ENCODE data around the gene ZNF791. TPM values are rescaled to one million over a fixed set of nuclear protein-coding genes. Genes with fewer than 3 reads are reported as not detected.

Gene ZNF791
- total RNA-seq, 1 donor from 2014 or later: 6.9 TPM

DNA sequence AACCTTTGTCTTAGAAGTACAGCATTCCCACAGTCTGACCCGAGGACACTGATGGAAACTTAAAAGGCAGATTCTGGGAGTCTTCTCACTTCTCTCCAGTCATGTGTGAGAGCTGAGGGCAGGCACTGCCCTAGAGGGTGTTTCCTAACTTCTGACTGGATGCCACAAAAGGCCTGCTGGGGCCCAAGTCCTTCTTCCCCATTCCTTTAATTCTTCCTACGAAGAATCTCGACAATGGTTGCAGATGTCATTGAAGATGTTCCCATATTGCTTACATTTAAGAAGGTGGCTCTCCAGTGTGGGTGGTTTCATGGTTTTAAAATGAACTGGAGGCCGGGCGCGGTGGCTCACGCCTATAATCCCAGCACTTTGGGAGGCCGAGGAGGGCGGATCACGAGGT is 32.1 kb upstream of the ZNF791 start:
- Histone ChIP-seq H3K4me3 (no peak overlapping the region), H3K27me3 (no peaks in the 10 kb centered on the region), H3K9me3 (peaks cover 15 to 36% of the 10 kb centered on the region in 2 donors), H3K36me3 (peaks cover 32 to 62% of the 10 kb centered on the region in 2 donors), H3K27ac (no peak overlapping the region), H3K4me1 (no peaks in the 10 kb centered on the region)
- TF ChIP-seq, protein P1, sequence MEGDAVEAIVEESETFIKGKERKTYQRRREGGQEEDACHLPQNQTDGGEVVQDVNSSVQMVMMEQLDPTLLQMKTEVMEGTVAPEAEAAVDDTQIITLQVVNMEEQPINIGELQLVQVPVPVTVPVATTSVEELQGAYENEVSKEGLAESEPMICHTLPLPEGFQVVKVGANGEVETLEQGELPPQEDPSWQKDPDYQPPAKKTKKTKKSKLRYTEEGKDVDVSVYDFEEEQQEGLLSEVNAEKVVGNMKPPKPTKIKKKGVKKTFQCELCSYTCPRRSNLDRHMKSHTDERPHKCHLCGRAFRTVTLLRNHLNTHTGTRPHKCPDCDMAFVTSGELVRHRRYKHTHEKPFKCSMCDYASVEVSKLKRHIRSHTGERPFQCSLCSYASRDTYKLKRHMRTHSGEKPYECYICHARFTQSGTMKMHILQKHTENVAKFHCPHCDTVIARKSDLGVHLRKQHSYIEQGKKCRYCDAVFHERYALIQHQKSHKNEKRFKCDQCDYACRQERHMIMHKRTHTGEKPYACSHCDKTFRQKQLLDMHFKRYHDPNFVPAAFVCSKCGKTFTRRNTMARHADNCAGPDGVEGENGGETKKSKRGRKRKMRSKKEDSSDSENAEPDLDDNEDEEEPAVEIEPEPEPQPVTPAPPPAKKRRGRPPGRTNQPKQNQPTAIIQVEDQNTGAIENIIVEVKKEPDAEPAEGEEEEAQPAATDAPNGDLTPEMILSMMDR (IDR thresholded peaks at IDR 0.05): no peak
- intact Hi-C loops (cut with DNase I): no loop called here
- DNase-seq (ENCODE audit: low spot score in 2 of 2): peak in 1 of 2 donors; percentile 16

DNA sequence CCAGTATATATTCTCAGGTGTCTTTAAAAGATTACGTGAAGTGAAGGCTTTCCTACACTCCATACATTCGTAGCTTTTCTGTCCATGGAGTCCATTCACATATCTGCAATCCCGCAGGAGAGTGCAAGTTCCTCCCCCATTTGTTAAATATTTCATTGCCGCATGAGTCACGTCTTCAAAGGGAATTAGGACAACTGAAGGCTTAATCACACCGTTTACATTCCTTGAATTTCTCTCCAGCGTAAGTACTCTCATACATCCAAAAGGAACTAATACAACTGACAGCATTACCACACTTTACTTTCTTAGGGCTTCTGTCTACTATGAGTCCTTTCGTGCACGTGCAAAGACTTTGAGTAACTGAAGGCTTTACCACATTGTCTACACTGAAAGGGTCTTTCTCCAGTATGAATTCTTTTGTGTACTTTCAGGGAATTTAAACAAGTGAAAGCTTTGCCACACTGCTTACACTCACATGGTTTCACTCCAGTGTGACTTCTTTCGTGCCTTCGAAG is 30.5 kb upstream of the ZNF791 start:
- DNase-seq (ENCODE audit: low spot score in 2 of 2): no peak
- TF ChIP-seq, protein P1 (IDR thresholded peaks at IDR 0.05): no peak
- no peak overlapping the region for H3K27ac ChIP-seq
- intact Hi-C loops (cut with DNase I): no loop called here
- H3K27me3 ChIP-seq: no peaks in the 10 kb centered on the region
- peaks cover 15 to 51% of the 10 kb centered on the region in 2 donors for H3K9me3 ChIP-seq
- H3K4me3 ChIP-seq: no peak overlapping the region
- peaks cover 30 to 65% of the 10 kb centered on the region in 2 donors for H3K36me3 ChIP-seq
- H3K4me1 ChIP-seq: no peaks in the 10 kb centered on the region

DNA sequence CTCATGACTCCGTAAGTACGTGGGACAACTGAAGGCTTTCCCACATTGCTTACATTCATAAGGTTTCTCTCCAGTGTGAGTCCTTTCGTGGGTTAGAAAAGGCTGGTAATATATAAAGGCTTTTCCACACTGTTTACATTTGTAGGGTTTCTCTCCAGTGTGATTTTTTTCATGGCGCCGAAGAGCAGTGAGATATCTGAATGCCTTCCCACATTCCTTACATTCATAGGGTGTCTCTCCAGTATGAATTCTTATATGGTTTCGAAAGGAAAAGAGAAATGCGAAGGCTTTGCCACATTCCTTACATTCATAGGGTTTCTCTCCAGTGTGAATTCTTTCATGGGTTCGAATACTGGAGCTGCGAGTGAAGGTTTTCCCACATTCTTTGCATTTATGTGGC is 29.6 kb upstream of the ZNF791 start:
- DNase-seq (ENCODE audit: low spot score in 2 of 2): peak in 1 of 2 donors; percentile 0
- H3K4me3 ChIP-seq: peak overlapping the region in 1 of 2 donors; percentile 9
- TF ChIP-seq, protein P1 (IDR thresholded peaks at IDR 0.05): no peak
- H3K9me3 ChIP-seq: peaks cover 15 to 51% of the 10 kb centered on the region in 2 donors
- H3K4me1 ChIP-seq: no peaks in the 10 kb centered on the region
- peaks cover 37 to 65% of the 10 kb centered on the region in 2 donors for H3K36me3 ChIP-seq
- H3K27me3 ChIP-seq: no peaks in the 10 kb centered on the region
- intact Hi-C loops (cut with DNase I): no loop called here
- H3K27ac ChIP-seq: no peak overlapping the region

DNA sequence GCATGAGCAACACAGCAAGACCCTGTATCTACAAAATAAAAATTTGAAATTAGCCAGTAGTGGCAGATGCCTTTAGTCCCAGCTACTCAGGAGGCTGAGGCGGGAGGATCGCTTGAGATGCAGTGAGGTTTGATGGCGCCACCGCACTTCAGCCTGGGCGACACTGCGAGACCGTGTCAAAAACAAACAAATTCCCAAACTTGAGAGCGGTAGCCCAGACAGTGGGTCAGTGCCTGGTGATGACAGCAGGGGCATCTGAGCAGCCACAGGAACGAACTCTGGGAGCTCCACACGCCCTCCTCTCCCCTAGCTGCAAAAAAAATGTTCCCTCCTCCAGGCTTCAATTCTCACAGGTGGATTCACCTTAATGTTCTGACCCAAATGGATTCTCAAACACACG is 14.2 kb upstream of the ZNF791 start:
- no peaks in the 10 kb centered on the region for H3K9me3 ChIP-seq
- peaks cover 5 to 28% of the 10 kb centered on the region in 2 donors for H3K36me3 ChIP-seq
- intact Hi-C loops (cut with DNase I): no loop called here
- no peak overlapping the region for H3K27ac ChIP-seq
- no peak overlapping the region for H3K4me3 ChIP-seq
- TF ChIP-seq, protein P1 (IDR thresholded peaks at IDR 0.05): no peak
- no peaks in the 10 kb centered on the region for H3K4me1 ChIP-seq
- no peaks in the 10 kb centered on the region for H3K27me3 ChIP-seq
- DNase-seq (ENCODE audit: low spot score in 2 of 2): no peak

DNA sequence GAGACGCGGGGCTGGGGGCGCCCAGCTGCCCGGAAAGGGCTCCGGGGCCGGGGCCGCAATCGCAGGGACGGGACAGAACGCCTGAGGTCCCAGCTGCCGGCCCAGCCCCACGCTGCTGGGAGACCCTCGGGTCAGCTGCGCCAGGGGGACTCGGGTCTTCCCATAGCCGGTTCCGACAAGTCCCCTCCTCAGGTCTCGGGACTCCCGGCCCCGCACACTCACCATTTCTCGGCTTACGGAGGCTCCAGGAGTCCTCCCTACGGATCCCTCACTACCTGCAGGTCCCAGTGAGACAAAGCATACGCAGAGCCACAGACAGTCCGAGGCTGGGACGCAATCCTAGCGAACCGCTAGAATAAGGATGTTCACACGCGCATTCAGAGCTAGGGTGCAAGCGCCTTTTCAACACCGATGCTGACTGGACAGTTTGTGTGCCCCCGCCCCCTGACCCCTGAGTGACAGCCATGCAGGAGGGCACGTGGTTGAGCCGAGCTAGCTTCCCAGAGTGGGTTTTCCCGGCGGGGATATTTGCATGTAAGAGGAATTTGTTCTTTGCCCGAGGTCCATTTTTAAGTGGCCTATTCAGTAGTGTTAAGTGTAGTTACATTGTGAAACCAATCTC is 13.7 kb upstream of the ZNF791 start:
- Histone ChIP-seq H3K36me3 (peaks cover 5 to 28% of the 10 kb centered on the region in 2 donors), H3K27me3 (no peaks in the 10 kb centered on the region), H3K4me3 (no peak overlapping the region), H3K9me3 (no peaks in the 10 kb centered on the region), H3K27ac (no peak overlapping the region), H3K4me1 (no peaks in the 10 kb centered on the region)
- no peak for DNase-seq (ENCODE audit: low spot score in 2 of 2)
- intact Hi-C loops (cut with DNase I): no loop called here
- TF ChIP-seq, protein P1 (IDR thresholded peaks at IDR 0.05): no peak
